GM12878 (cell line): ENCODE results near the gene RPS6KA4. TPM values are rescaled to one million over a fixed set of nuclear protein-coding genes. Genes with fewer than 3 reads are reported as not detected.

Source experiments
- ASH2L ChIP-seq: fragments of 300-600, 200-600 bp; sonication (generic); IDR thresholded peaks from 2 replicates; pipeline ENCODE4 v1.6.1; 2017; ENCODE audit warnings: low read depth, mild to moderate bottlenecking, borderline replicate concordance
- BCL11A ChIP-seq: IDR thresholded peaks from 2 replicates; pipeline ENCODE4 v1.6.1; 2011; ENCODE audit warnings: low read depth, low read length
- CREB1 ChIP-seq: IDR thresholded peaks from 2 replicates; pipeline ENCODE4 v1.6.1; 2012; ENCODE audit warnings: low read depth, mild to moderate bottlenecking, inconsistent platforms
- ELK1 ChIP-seq: IDR thresholded peaks from 2 replicates; pipeline ENCODE4 v1.6.1; 2012; ENCODE audit warnings: low read depth, low read length, improper control_type of control experiment
- EP300 ChIP-seq, 2 experiments: fragments of 150-350 bp in 1 of 2; IDR thresholded peaks; 2 replicates each; pipeline ENCODE4 v1.6.1; 2011 to 2012; ENCODE audit warnings: low read depth in 2 of 2, low read length in 2 of 2, borderline replicate concordance in 1 of 2, improper control_type of control experiment in 1 of 2, inconsistent platforms in 1 of 2; ENCODE audit not compliant: control insufficient read depth in 1 of 2
- JUNB ChIP-seq: IDR thresholded peaks from 2 replicates; pipeline ENCODE4 v1.6.1; 2016; ENCODE audit warnings: antibody characterized with exemption, mild to moderate bottlenecking
- NFXL1 ChIP-seq: fragments of 450-650 bp; IDR thresholded peaks from 2 replicates; pipeline ENCODE4 v1.6.1; 2017; ENCODE audit warnings: antibody characterized with exemption, mild to moderate bottlenecking, borderline replicate concordance
- NRF1 ChIP-seq: conservative IDR thresholded peaks from 2 replicates; pipeline ENCODE4 v1.6.1; 2011; ENCODE audit warnings: mild to moderate bottlenecking, low read depth, low read length, improper control_type of control experiment
- SKIL ChIP-seq: fragments of 450-650 bp; IDR thresholded peaks from 2 replicates; pipeline ENCODE4 v1.6.1; 2017; ENCODE audit warnings: mild to moderate bottlenecking, low read depth, inconsistent platforms; ENCODE audit not compliant: poor library complexity, severe bottlenecking
- TCF12 ChIP-seq: IDR thresholded peaks from 2 replicates; pipeline ENCODE4 v1.6.1; 2011; ENCODE audit warnings: low read depth, mild to moderate bottlenecking, low read length
- TCF3 ChIP-seq: IDR thresholded peaks from 2 replicates; pipeline ENCODE4 v1.6.1; 2012; ENCODE audit warnings: low read depth, mild to moderate bottlenecking, low read length, borderline replicate concordance; ENCODE audit not compliant: insufficient read depth
- WRNIP1 ChIP-seq: IDR thresholded peaks from 2 replicates; pipeline ENCODE4 v1.6.1; 2011; ENCODE audit warnings: low read depth, low read length, improper control_type of control experiment, borderline replicate concordance
- ZNF207 ChIP-seq: fragments of 450-650 bp; IDR thresholded peaks from 2 replicates; pipeline ENCODE4 v1.6.1; 2014; ENCODE audit warnings: antibody characterized with exemption, mild to moderate bottlenecking, borderline replicate concordance
- ZNF24 ChIP-seq: fragments of 450-650 bp; IDR thresholded peaks from 2 replicates; pipeline ENCODE4 v1.6.1; 2017; ENCODE audit warnings: antibody characterized with exemption, mild to moderate bottlenecking
- ZSCAN29 ChIP-seq: fragments of 450-650 bp; IDR thresholded peaks from 2 replicates; pipeline ENCODE4 v1.6.1; 2017; ENCODE audit warnings: mild to moderate bottlenecking, moderate library complexity
- polyA plus RNA-seq, 11 experiments: library from polyadenylated mRNA; depleted of rRNA in 4 of 11; unstranded in 6 of 11; stranded (reverse) in 5 of 11; fragments of >200 nt; fragmentation: Nextera tagmentation in 4 of 11; fragmentation: Illumina TruSeq in 1 of 11; extraction: Ambion mirVana in 4 of 11; extraction: Trizol in 1 of 11; gene quantifications; 1 replicate in 1 of 11; 2 replicates in 10 of 11; pipeline versions ENCODE4 v1.2.1 to v1.2.3, GENCODE V29; 2011 to 2016; ENCODE audit warnings: inconsistent platforms in 2 of 11, missing spikeins in 2 of 11, low read depth in 1 of 11
- total RNA-seq, 4 experiments: library from RNA; depleted of rRNA in 3 of 4; stranded (reverse); fragments of >200 nt in 3 of 4; fragmentation: Illumina TruSeq in 1 of 4; extraction: Trizol in 1 of 4; gene quantifications; 2 replicates each; pipeline versions ENCODE4 v1.2.1 to v1.2.3, GENCODE V29; 2013 to 2021
- TF ChIP-seq, protein P1 (sequence below): fragments of 450-650 bp; IDR thresholded peaks from 2 replicates; pipeline ENCODE4 v1.6.1; 2017; ENCODE audit warnings: mild to moderate bottlenecking, moderate library complexity
- TF ChIP-seq, protein P2 (sequence below): fragments of 450-650 bp; IDR thresholded peaks from 2 replicates; pipeline ENCODE4 v1.6.1; 2018; ENCODE audit warnings: borderline replicate concordance, mild to moderate bottlenecking; ENCODE audit not compliant: partially characterized antibody

RPS6KA4 gene
- total and polyA plus RNA-seq, 10 of the 15 experiments (the other 5 are each of a cell fraction or from before 2014, with no cell fraction given): 0.34 to 32.6 (median 11.3) TPM

DNA sequence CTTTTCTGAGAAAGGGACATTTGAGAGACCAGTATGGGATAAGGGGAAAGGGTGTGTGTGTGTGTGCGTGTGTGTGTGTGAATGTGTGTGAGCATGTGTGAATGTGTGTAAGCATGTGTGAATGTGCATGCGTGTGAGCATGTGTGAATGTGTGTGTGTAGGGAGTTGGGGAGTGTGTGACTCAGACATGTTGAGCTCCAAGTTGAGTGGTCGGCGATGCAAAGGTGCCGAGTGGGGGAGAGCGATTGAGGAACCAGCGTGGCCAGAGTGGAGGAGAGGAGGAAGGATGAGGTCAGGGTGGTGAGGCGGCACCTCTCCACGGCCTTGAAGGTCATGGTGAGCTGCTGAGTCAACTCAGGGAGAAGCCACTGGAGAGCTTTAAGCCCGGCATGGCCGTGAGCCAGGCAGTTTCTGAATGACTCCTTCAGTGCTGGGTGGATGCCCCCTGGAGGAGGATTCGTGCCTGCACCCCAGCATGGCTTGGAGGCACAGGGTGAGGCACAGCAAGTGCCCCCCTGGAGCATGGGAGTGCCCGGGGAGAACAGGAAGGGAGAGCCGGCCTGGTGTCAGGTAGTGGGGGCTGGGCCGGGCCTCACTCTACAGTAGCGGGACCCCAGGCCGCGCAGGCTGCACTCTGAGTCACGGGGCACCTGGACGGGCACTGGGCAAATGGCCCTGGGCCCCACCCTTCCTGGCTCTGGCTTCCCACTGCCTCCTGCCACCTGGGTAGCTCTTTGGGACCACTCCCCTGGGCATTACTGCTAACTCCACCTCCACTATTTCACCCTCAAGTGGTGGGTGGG lies 27.2 kb upstream of the RPS6KA4 start (continued):
- TF ChIP-seq ZNF207 (no peak), WRNIP1 (no peak), NFXL1 (no peak), SKIL (peak; percentile 50), JUNB (peak; percentile 87), ASH2L (no peak), ZNF24 (no peak), NRF1 (no peak), TCF3 (no peak), EP300 (IDR thresholded peaks at IDR 0.05; ENCODE audit: borderline replicate concordance in 1 of 2, control insufficient read depth in 1 of 2, low read depth in 2 of 2, low read length in 2 of 2) (peak in 1 of 2 experiments; percentile 68; a peak in 1 of 4 replicates), BCL11A (peak; percentile 35; the same call in 1 of the 2 replicates), TCF12 (peak; percentile 26; the same call in 1 of the 2 replicates), ELK1 (no peak), CREB1 (0 out of 2 replicates have a peak, but pooled peaks have one; percentile 43), ZSCAN29 (0 out of 2 replicates have a peak, but pooled peaks have one; percentile 37)
- TF ChIP-seq, protein P1, sequence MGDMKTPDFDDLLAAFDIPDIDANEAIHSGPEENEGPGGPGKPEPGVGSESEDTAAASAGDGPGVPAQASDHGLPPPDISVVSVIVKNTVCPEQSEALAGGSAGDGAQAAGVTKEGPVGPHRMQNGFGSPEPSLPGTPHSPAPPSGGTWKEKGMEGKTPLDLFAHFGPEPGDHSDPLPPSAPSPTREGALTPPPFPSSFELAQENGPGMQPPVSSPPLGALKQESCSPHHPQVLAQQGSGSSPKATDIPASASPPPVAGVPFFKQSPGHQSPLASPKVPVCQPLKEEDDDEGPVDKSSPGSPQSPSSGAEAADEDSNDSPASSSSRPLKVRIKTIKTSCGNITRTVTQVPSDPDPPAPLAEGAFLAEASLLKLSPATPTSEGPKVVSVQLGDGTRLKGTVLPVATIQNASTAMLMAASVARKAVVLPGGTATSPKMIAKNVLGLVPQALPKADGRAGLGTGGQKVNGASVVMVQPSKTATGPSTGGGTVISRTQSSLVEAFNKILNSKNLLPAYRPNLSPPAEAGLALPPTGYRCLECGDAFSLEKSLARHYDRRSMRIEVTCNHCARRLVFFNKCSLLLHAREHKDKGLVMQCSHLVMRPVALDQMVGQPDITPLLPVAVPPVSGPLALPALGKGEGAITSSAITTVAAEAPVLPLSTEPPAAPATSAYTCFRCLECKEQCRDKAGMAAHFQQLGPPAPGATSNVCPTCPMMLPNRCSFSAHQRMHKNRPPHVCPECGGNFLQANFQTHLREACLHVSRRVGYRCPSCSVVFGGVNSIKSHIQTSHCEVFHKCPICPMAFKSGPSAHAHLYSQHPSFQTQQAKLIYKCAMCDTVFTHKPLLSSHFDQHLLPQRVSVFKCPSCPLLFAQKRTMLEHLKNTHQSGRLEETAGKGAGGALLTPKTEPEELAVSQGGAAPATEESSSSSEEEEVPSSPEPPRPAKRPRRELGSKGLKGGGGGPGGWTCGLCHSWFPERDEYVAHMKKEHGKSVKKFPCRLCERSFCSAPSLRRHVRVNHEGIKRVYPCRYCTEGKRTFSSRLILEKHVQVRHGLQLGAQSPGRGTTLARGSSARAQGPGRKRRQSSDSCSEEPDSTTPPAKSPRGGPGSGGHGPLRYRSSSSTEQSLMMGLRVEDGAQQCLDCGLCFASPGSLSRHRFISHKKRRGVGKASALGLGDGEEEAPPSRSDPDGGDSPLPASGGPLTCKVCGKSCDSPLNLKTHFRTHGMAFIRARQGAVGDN: peak; percentile 72
- TF ChIP-seq, protein P2, sequence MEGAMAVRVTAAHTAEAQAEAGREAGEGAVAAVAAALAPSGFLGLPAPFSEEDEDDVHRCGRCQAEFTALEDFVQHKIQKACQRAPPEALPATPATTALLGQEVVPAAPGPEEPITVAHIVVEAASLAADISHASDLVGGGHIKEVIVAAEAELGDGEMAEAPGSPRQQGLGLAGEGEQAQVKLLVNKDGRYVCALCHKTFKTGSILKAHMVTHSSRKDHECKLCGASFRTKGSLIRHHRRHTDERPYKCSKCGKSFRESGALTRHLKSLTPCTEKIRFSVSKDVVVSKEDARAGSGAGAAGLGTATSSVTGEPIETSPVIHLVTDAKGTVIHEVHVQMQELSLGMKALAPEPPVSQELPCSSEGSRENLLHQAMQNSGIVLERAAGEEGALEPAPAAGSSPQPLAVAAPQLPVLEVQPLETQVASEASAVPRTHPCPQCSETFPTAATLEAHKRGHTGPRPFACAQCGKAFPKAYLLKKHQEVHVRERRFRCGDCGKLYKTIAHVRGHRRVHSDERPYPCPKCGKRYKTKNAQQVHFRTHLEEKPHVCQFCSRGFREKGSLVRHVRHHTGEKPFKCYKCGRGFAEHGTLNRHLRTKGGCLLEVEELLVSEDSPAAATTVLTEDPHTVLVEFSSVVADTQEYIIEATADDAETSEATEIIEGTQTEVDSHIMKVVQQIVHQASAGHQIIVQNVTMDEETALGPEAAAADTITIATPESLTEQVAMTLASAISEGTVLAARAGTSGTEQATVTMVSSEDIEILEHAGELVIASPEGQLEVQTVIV: no peak
